IMR-90 (cell line): ENCODE results near the gene TMEM53. TPM values are rescaled to one million over a fixed set of nuclear protein-coding genes. Genes with fewer than 3 reads are reported as not detected.

Experiments
- ATAC-seq: fragments of 200-7000 bp; cut with Tn5 transposase; 2 replicates; pipeline ENCODE4 v1.9.1; 2020; ENCODE audit warnings: low read depth, mild to moderate bottlenecking, moderate library complexity
- BruUV-seq: library from RNA; stranded (reverse); fragments of 400-500 nt; replicated peaks from 2 replicates; lab custom pipeline; 2021; lab: Mats Ljungman, UMichigan
- CTCF ChIA-PET: fragments of 300-600 bp; formaldehyde crosslinking; extraction: SDS; loops from one replicate; lab custom pipeline; 2021; ENCODE audit warnings: antibody characterized with exemption; lab: Yijun Ruan, JAX
- POLR2A ChIA-PET: fragments of 300-600 bp; sonication (Branson Sonifier 250); formaldehyde crosslinking; loops from one replicate; lab custom pipeline; 2022; ENCODE audit warnings: antibody characterized with exemption; ENCODE audit not compliant: unreplicated experiment; lab: Charles Lee
- DNase-seq: peaks from one replicate; pipeline ENCODE4 v3.0.0; 2013
- H2AFZ ChIP-seq: replicated peaks from 2 replicates; pipeline ENCODE3; 2013; ENCODE audit warnings: low read length, mild to moderate bottlenecking; ENCODE audit not compliant: poor library complexity
- H2AK5ac ChIP-seq: 2 replicates; pipeline ENCODE4 v1.6.1; 2013; ENCODE audit warnings: low read depth, low read length, inconsistent platforms
- H2AK9ac ChIP-seq: replicated peaks from 2 replicates; pipeline ENCODE3; 2013; ENCODE audit warnings: mild to moderate bottlenecking, low read depth, low read length, moderate library complexity; ENCODE audit not compliant: poor library complexity
- H2BK120ac ChIP-seq: 2 replicates; pipeline ENCODE4 v1.6.1; 2013; ENCODE audit warnings: low read depth, low read length, inconsistent platforms
- H2BK15ac ChIP-seq: 3 replicates; pipeline ENCODE4 v1.6.1; 2013; ENCODE audit warnings: low read depth, low read length, inconsistent platforms
- H2BK20ac ChIP-seq: 2 replicates; pipeline ENCODE4 v1.6.1; 2013; ENCODE audit warnings: low read depth, mild to moderate bottlenecking, inconsistent platforms, low read length, moderate library complexity
- H2BK5ac ChIP-seq: 2 replicates; pipeline ENCODE4 v1.6.1; 2013; ENCODE audit warnings: mild to moderate bottlenecking, low read depth, low read length, inconsistent platforms; ENCODE audit not compliant: poor library complexity, severe bottlenecking
- H3K14ac ChIP-seq: replicated peaks from 2 replicates; pipeline ENCODE4 v1.6.1; 2013; ENCODE audit warnings: low read depth, low read length, inconsistent platforms
- H3K18ac ChIP-seq: 2 replicates; pipeline ENCODE4 v1.6.1; 2013; ENCODE audit warnings: low read depth, low read length, control low read depth
- H3K23ac ChIP-seq: 2 replicates; pipeline ENCODE4 v1.6.1; 2013; ENCODE audit warnings: low read depth, low read length, inconsistent platforms
- H3K27ac ChIP-seq: 2 replicates; pipeline ENCODE4 v1.5.1; 2013; ENCODE audit warnings: mild to moderate bottlenecking, control low read depth, low read length; ENCODE audit not compliant: insufficient read depth
- H3K27me3 ChIP-seq: 2 replicates; pipeline ENCODE4 v1.6.1; 2013; ENCODE audit warnings: low read length; ENCODE audit not compliant: control insufficient read depth, insufficient read depth
- H3K36me3 ChIP-seq: 2 replicates; pipeline ENCODE4 v1.6.1; 2013; ENCODE audit warnings: low read length, mixed read lengths; ENCODE audit not compliant: control insufficient read depth, insufficient read depth
- H3K4ac ChIP-seq: 2 replicates; pipeline ENCODE4 v1.6.1; 2013; ENCODE audit warnings: low read depth, low read length, inconsistent platforms
- H3K4me1 ChIP-seq: 2 replicates; pipeline ENCODE4 v1.6.1; 2013; ENCODE audit warnings: low read length, mixed read lengths; ENCODE audit not compliant: control insufficient read depth, insufficient read depth
- H3K4me2 ChIP-seq: 2 replicates; pipeline ENCODE4 v1.6.1; 2013; ENCODE audit warnings: low read depth, mild to moderate bottlenecking, control low read depth, low read length, moderate library complexity
- H3K4me3 ChIP-seq: 2 replicates; pipeline ENCODE4 v1.5.1; 2013; ENCODE audit warnings: low read depth, mild to moderate bottlenecking, control low read depth, low read length, moderate library complexity; ENCODE audit not compliant: insufficient read depth
- H3K56ac ChIP-seq: 2 replicates; pipeline ENCODE4 v1.6.1; 2013; ENCODE audit warnings: low read length, inconsistent platforms; ENCODE audit not compliant: insufficient read depth; ENCODE audit errors: extremely low read depth
- H3K79me1 ChIP-seq, 2 experiments: 2 replicates each; pipeline ENCODE4 v1.6.1; 2013; ENCODE audit warnings: low read length in 2 of 2, inconsistent platforms in 1 of 2, low read depth in 1 of 2
- H3K9ac ChIP-seq: 2 replicates; pipeline ENCODE4 v1.6.1; 2013; ENCODE audit warnings: low read depth, low read length, control low read depth
- H3K9me1 ChIP-seq: 2 replicates; pipeline ENCODE4 v1.6.1; 2013; ENCODE audit warnings: low read length, inconsistent platforms; ENCODE audit not compliant: insufficient read depth
- H3K9me3 ChIP-seq: 2 replicates; pipeline ENCODE4 v1.6.1; 2013; ENCODE audit warnings: low read length; ENCODE audit not compliant: control insufficient read depth, insufficient read depth
- H4K20me1 ChIP-seq: 2 replicates; pipeline ENCODE4 v1.6.1; 2013; ENCODE audit warnings: low read length, inconsistent platforms; ENCODE audit not compliant: insufficient read depth
- H4K5ac ChIP-seq: 2 replicates; pipeline ENCODE4 v1.6.1; 2013; ENCODE audit warnings: mild to moderate bottlenecking, low read depth, low read length, control low read depth
- H4K8ac ChIP-seq, 2 experiments: 2 replicates each; pipeline ENCODE4 v1.6.1; 2013; ENCODE audit warnings: low read depth in 2 of 2, low read length in 2 of 2, control low read depth in 1 of 2, inconsistent platforms in 1 of 2
- H4K91ac ChIP-seq: 2 replicates; pipeline ENCODE4 v1.6.1; 2013; ENCODE audit warnings: low read depth, low read length, inconsistent platforms; ENCODE audit not compliant: insufficient read depth
- CTCF ChIP-seq: conservative IDR thresholded peaks from 2 replicates; pipeline ENCODE4 v1.5.1; 2012; ENCODE audit warnings: mild to moderate bottlenecking, low read depth, low read length, improper control_type of control experiment
- ELK1 ChIP-seq: fragments of 150-350 bp; IDR thresholded peaks from 2 replicates; pipeline ENCODE4 v1.6.1; 2016; ENCODE audit warnings: low read depth, mild to moderate bottlenecking, low read length, moderate library complexity, borderline replicate concordance
- MAFK ChIP-seq: IDR thresholded peaks from 2 replicates; pipeline ENCODE4 v1.6.1; 2012; ENCODE audit warnings: low read depth, low read length, improper control_type of control experiment
- MAZ ChIP-seq: IDR thresholded peaks from 2 replicates; pipeline ENCODE4 v1.6.1; 2012; ENCODE audit warnings: low read depth, mild to moderate bottlenecking, low read length, improper control_type of control experiment, moderate library complexity, borderline replicate concordance
- MXI1 ChIP-seq: IDR thresholded peaks from 2 replicates; pipeline ENCODE4 v1.6.1; 2012; ENCODE audit warnings: low read depth, mild to moderate bottlenecking, low read length, moderate library complexity, borderline replicate concordance
- SMC3 ChIP-seq: fragments of 150-350 bp; IDR thresholded peaks from 2 replicates; pipeline ENCODE4 v1.6.1; 2016; ENCODE audit warnings: low read depth, mild to moderate bottlenecking, antibody characterized with exemption, low read length, moderate library complexity
- WGBS, 2 experiments: methylation state at CpG; one replicate each; pipeline versions ENCODE4 v1.1.5 to v1.1.7; 2013; ENCODE audit warnings: missing lambda C conversion rate in 2 of 2; ENCODE audit not compliant: insufficient read length in 1 of 2; ENCODE audit errors: extremely low coverage in 2 of 2; 5-methylcytosine and 5-hydroxymethylcytosine counted together
- dilution Hi-C: fragments of 300-500 bp; cut with HindIII; formaldehyde crosslinking; loops from one replicate; pipeline ENCODE4 v1.14.3; 2018; ENCODE audit warnings: low sequenced_read_pairs; ENCODE audit not compliant: unreplicated experiment
- in situ Hi-C: fragments of 300-500 bp; cut with MboI; formaldehyde crosslinking; loops from 3 replicates; pipeline ENCODE4 v1.14.3; 2019; ENCODE audit warnings: low sequenced_read_pairs, inconsistent platforms, mixed read lengths
- intact Hi-C: fragments of 100-400 bp; cut with micrococcal nuclease; formaldehyde crosslinking; loops from 2 replicates; pipeline ENCODE4 v1.10.0; 2022
- polyA plus RNA-seq, 3 experiments: library from polyadenylated mRNA; depleted of rRNA; stranded (reverse); fragments of >200 nt; gene quantifications; 2 replicates each; pipeline ENCODE4 v1.2.3, GENCODE V29; 2012; ENCODE audit warnings: low replicate concordance in 1 of 3
- total RNA-seq: library from RNA; depleted of rRNA; stranded (reverse); fragments of >200 nt; gene quantifications from 2 replicates; pipeline ENCODE4 v1.2.3, GENCODE V29; 2012

TMEM53 gene
- total and polyA plus RNA-seq, 2 of the 4 experiments (the other 2 are of a cell fraction), result 2.7 to 6.3 TPM

- no TSS peak for BruUV-seq
- DNase-seq (no peak), ATAC-seq (no peak)
- Histone ChIP-seq H4K91ac (no peak overlapping the region), H3K27ac (no peak overlapping the region), H3K23ac (no peak overlapping the region), H3K36me3 (no peaks in the 10 kb centered on the region), H3K9me1 (no peaks in the 10 kb centered on the region), H2AK9ac (no peak overlapping the region), H3K14ac (no peak overlapping the region), H2BK5ac (no peak overlapping the region), H4K8ac (no peak overlapping the region), H3K56ac (no peak overlapping the region), H2AK5ac (no peak overlapping the region), H3K4me3 (no peak overlapping the region), H3K4ac (no peak overlapping the region), H2BK20ac (no peak overlapping the region), H2AFZ (no peak overlapping the region), H4K5ac (no peak overlapping the region), H3K4me1 (no peaks in the 10 kb centered on the region), H3K27me3 (peaks cover 19% of the 10 kb centered on the region), H3K18ac (no peak overlapping the region), H2BK120ac (no peak overlapping the region), H3K9ac (no peak overlapping the region), H2BK15ac (no peak overlapping the region), H3K79me1 (no peaks in the 10 kb centered on the region), H3K9me3 (no peaks in the 10 kb centered on the region), H3K4me2 (no peak overlapping the region), H4K20me1 (no peaks in the 10 kb centered on the region)
- in situ Hi-C loops, result no loop called here
- dilution Hi-C loops, result no loop called here
- ChIA-PET POLR2A (no interaction called here), CTCF (no interaction called here)
- intact Hi-C loops, result no loop called here
- no CpG with 5 or more reads among the region's 2 CpGs for WGBS, 2 experiments
- TF ChIP-seq SMC3, result no peak
- TF ChIP-seq MXI1, result no peak
- TF ChIP-seq CTCF, result no peak
- no peak for TF ChIP-seq ELK1
- no peak for TF ChIP-seq MAFK
- TF ChIP-seq MAZ, result no peak
Observed at GRCh38 chr1:44693159-44693558, 18.9 kb upstream of the TMEM53 start.
